ENCODE results near the gene KRTAP9-6.

- TF ChIP-seq ZFX (IDR thresholded peaks at IDR 0.05) (no peak), CTCF (conservative IDR thresholded peaks at IDR 0.05) (no peak)
Observed at GRCh38 chr17:41315204-41315794, 50.1 kb downstream of the KRTAP9-6 start, which contains the start of gene KRTAP17-1.

Data from C4-2B (cell line).